ENCODE results near the gene WDR18.

The WDR18 gene

GRCh38 chr19:1028062-1028926 is 44.1 kb downstream of the WDR18 start:
- Mint-ChIP-seq H3K27ac (peak overlapping the region; percentile 94), H3K4me1 (ENCODE audit: low read depth) (peaks cover 46% of the 10 kb centered on the region), H3K36me3 (ENCODE audit: low read depth) (peaks cover 52% of the 10 kb centered on the region), H3K27me3 (no peaks in the 10 kb centered on the region), H3K9me3 (no peaks in the 10 kb centered on the region), H3K4me3 (peak overlapping the region; percentile 95)
- intact Hi-C loops (cut with micrococcal nuclease) = no loop called here

GRCh38 chr19:1032264-1032867 is 48.2 kb downstream of the WDR18 start:
- H3K27ac Mint-ChIP-seq = no peak overlapping the region
- peaks cover 76% of the 10 kb centered on the region for H3K36me3 Mint-ChIP-seq (ENCODE audit: low read depth)
- H3K9me3 Mint-ChIP-seq = no peaks in the 10 kb centered on the region
- H3K4me1 Mint-ChIP-seq (ENCODE audit: low read depth) = peaks cover 54% of the 10 kb centered on the region
- H3K27me3 Mint-ChIP-seq = no peaks in the 10 kb centered on the region
- H3K4me3 Mint-ChIP-seq = no peak overlapping the region
- intact Hi-C loops (cut with micrococcal nuclease) = no loop called here

- Mint-ChIP-seq H3K27ac (peak overlapping the region; percentile 88), H3K4me1 (ENCODE audit: low read depth) (peaks cover 68% of the 10 kb centered on the region), H3K4me3 (no peak overlapping the region), H3K36me3 (ENCODE audit: low read depth) (peaks cover 79% of the 10 kb centered on the region), H3K27me3 (no peaks in the 10 kb centered on the region), H3K9me3 (no peaks in the 10 kb centered on the region)
- intact Hi-C loops (cut with micrococcal nuclease) = no loop called here
Measured at GRCh38 chr19:1035998-1036621, 52.0 kb downstream of the WDR18 start.

- H3K9me3 Mint-ChIP-seq = no peaks in the 10 kb centered on the region
- H3K36me3 Mint-ChIP-seq (ENCODE audit: low read depth) = peaks cover 76% of the 10 kb centered on the region
- peaks cover 69% of the 10 kb centered on the region for H3K4me1 Mint-ChIP-seq (ENCODE audit: low read depth)
- intact Hi-C loops (cut with micrococcal nuclease) = loop anchor here (2.0 kb wide), 1 partner anchor 31 kb away; no protein-coding TSS in a partner anchor
- peak overlapping the region; percentile 88 for H3K27ac Mint-ChIP-seq
- peak overlapping the region; percentile 99 for H3K4me3 Mint-ChIP-seq
- no peaks in the 10 kb centered on the region for H3K27me3 Mint-ChIP-seq
Measured at GRCh38 chr19:1037621-1038064, 53.5 kb downstream of the WDR18 start.

- H3K4me3 Mint-ChIP-seq = peak overlapping the region; percentile 99
- H3K36me3 Mint-ChIP-seq (ENCODE audit: low read depth) = peaks cover 80% of the 10 kb centered on the region
- H3K27me3 Mint-ChIP-seq = no peaks in the 10 kb centered on the region
- intact Hi-C loops (cut with micrococcal nuclease) = loop anchor here (2.0 kb wide), 1 partner anchor 30 kb away; no protein-coding TSS in a partner anchor
- H3K4me1 Mint-ChIP-seq (ENCODE audit: low read depth) = peaks cover 66% of the 10 kb centered on the region
- peak overlapping the region; percentile 88 for H3K27ac Mint-ChIP-seq
- no peaks in the 10 kb centered on the region for H3K9me3 Mint-ChIP-seq
Measured at GRCh38 chr19:1038978-1039645, 55.0 kb downstream of the WDR18 start.

GRCh38 chr19:1039646-1040475 is 55.7 kb downstream of the WDR18 start, which contains the start of gene ABCA7:
Gene ABCA7 (plus strand): TSS chr19:1040107. CDS start chr19:1041362, 1,255 bp downstream.
- Mint-ChIP-seq H3K4me1 (ENCODE audit: low read depth) (peaks cover 65% of the 10 kb centered on the region), H3K9me3 (no peaks in the 10 kb centered on the region), H3K36me3 (ENCODE audit: low read depth) (peaks cover 86% of the 10 kb centered on the region), H3K27me3 (no peaks in the 10 kb centered on the region), H3K4me3 (peak within 1 kb of the TSS; percentile 99), H3K27ac (peak within 1 kb of the TSS; percentile 88)
- intact Hi-C loops (cut with micrococcal nuclease) = loop anchor here (2.0 kb wide), 1 partner anchor 29 kb away; no protein-coding TSS in a partner anchor

- H3K4me1 Mint-ChIP-seq (ENCODE audit: low read depth) = peaks cover 57% of the 10 kb centered on the region
- no peaks in the 10 kb centered on the region for H3K9me3 Mint-ChIP-seq
- peak overlapping the region; percentile 99 for H3K4me3 Mint-ChIP-seq
- peak overlapping the region; percentile 88 for H3K27ac Mint-ChIP-seq
- intact Hi-C loops (cut with micrococcal nuclease) = no loop called here
- no peaks in the 10 kb centered on the region for H3K27me3 Mint-ChIP-seq
- H3K36me3 Mint-ChIP-seq (ENCODE audit: low read depth) = peaks cover 86% of the 10 kb centered on the region
Measured at GRCh38 chr19:1040476-1041271, 56.5 kb downstream of the WDR18 start.

- no peaks in the 10 kb centered on the region for H3K9me3 Mint-ChIP-seq
- peaks cover 51% of the 10 kb centered on the region for H3K4me1 Mint-ChIP-seq (ENCODE audit: low read depth)
- H3K27me3 Mint-ChIP-seq = no peaks in the 10 kb centered on the region
- peak overlapping the region; percentile 99 for H3K4me3 Mint-ChIP-seq
- peak overlapping the region; percentile 88 for H3K27ac Mint-ChIP-seq
- H3K36me3 Mint-ChIP-seq (ENCODE audit: low read depth) = peaks cover 86% of the 10 kb centered on the region
- intact Hi-C loops (cut with micrococcal nuclease) = no loop called here
Measured at GRCh38 chr19:1041272-1041834, 57.2 kb downstream of the WDR18 start.

GRCh38 chr19:1041835-1042685 is 57.9 kb downstream of the WDR18 start:
- Mint-ChIP-seq H3K4me1 (ENCODE audit: low read depth) (peaks cover 46% of the 10 kb centered on the region), H3K9me3 (no peaks in the 10 kb centered on the region), H3K36me3 (ENCODE audit: low read depth) (peaks cover 86% of the 10 kb centered on the region), H3K4me3 (no peak overlapping the region), H3K27ac (peak overlapping the region; percentile 88), H3K27me3 (no peaks in the 10 kb centered on the region)
- intact Hi-C loops (cut with micrococcal nuclease) = no loop called here

GRCh38 chr19:1042689-1043511 is 58.8 kb downstream of the WDR18 start:
- H3K4me3 Mint-ChIP-seq = no peak overlapping the region
- H3K36me3 Mint-ChIP-seq (ENCODE audit: low read depth) = peaks cover 84% of the 10 kb centered on the region
- H3K27me3 Mint-ChIP-seq = no peaks in the 10 kb centered on the region
- H3K4me1 Mint-ChIP-seq (ENCODE audit: low read depth) = peaks cover 39% of the 10 kb centered on the region
- no peaks in the 10 kb centered on the region for H3K9me3 Mint-ChIP-seq
- H3K27ac Mint-ChIP-seq = no peak overlapping the region
- intact Hi-C loops (cut with micrococcal nuclease) = no loop called here
